Activated CD4-positive, alpha-beta T cell treated with anti-CD3 and anti-CD28 coated beads, Interleukin-2, amount 50 U/mL, for 1 hour (primary cell): ENCODE results near the gene SMARCC1.

Experiments
- DNase-seq: peaks from one replicate; pipeline ENCODE4 v3.0.0-alpha.2; 2020

The SMARCC1 gene

GRCh38 chr3:47581835-47582234 is 199.9 kb downstream of the SMARCC1 start:
- DNase-seq: no peak

- DNase-seq: no peak
Measured at GRCh38 chr3:47581422-47581821, 200.3 kb downstream of the SMARCC1 start.

GRCh38 chr3:47580481-47580880 is 201.2 kb downstream of the SMARCC1 start:
- no peak for DNase-seq

GRCh38 chr3:47579875-47580274 is 201.8 kb downstream of the SMARCC1 start:
- DNase-seq: no peak

GRCh38 chr3:47578691-47579632 is 202.7 kb downstream of the SMARCC1 start, which contains the start of gene CSPG5:
Gene CSPG5, minus strand, starts transcription at chr3:47578865. Its CDS starts 172 bp downstream, at chr3:47578693.
- DNase-seq: peak; percentile 16

- DNase-seq: peak; percentile 30
Measured at GRCh38 chr3:47578119-47578632, 203.5 kb downstream of the SMARCC1 start.

GRCh38 chr3:47577583-47578118 is 204.0 kb downstream of the SMARCC1 start:
- DNase-seq: no peak

GRCh38 chr3:47573190-47574172 is 208.2 kb downstream of the SMARCC1 start:
- DNase-seq: no peak

GRCh38 chr3:47571391-47572175 is 210.1 kb downstream of the SMARCC1 start:
- DNase-seq: no peak

- no peak for DNase-seq
Measured at GRCh38 chr3:47568901-47569300, 212.8 kb downstream of the SMARCC1 start.

GRCh38 chr3:47567149-47567548 is 214.5 kb downstream of the SMARCC1 start:
- DNase-seq: no peak

GRCh38 chr3:47566667-47567066 is 215.0 kb downstream of the SMARCC1 start:
- no peak for DNase-seq

- no peak for DNase-seq
Measured at GRCh38 chr3:47565734-47566550, 215.8 kb downstream of the SMARCC1 start.

GRCh38 chr3:47556351-47556750 is 225.3 kb downstream of the SMARCC1 start:
- no peak for DNase-seq

- no peak for DNase-seq
Measured at GRCh38 chr3:47554335-47554734, 227.4 kb downstream of the SMARCC1 start.

GRCh38 chr3:47553407-47553806 is 228.3 kb downstream of the SMARCC1 start:
- DNase-seq: no peak

GRCh38 chr3:47542471-47543173 is 239.1 kb downstream of the SMARCC1 start:
- no peak for DNase-seq

- DNase-seq: no peak
Measured at GRCh38 chr3:47541583-47542108, 240.0 kb downstream of the SMARCC1 start.

GRCh38 chr3:47540281-47540680 is 241.4 kb downstream of the SMARCC1 start:
- DNase-seq: no peak

GRCh38 chr3:47536967-47537366 is 244.7 kb downstream of the SMARCC1 start:
- DNase-seq: no peak
